ENCODE data around the gene TMEM143.

DNA sequence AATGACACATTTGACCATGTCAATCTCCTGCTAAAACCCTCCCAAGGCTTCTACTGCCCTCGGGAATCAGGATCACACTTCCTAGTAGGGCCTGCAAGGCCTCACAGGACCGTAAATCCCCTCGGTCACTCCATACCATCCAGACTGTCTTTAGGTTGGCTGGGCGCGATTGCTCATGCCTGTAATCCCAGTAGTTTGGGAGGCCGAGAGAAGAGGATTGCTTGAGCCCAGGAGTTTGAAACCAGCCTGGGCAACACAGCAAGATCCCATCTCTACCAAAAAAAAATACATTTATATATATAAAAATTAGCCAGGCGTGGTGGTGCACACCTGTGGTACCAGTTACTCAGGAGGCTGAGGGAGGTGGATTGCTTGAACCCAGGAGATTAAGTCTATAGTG lies 15.0 kb downstream of the TMEM143 start:
- TF ChIP-seq, protein P1, sequence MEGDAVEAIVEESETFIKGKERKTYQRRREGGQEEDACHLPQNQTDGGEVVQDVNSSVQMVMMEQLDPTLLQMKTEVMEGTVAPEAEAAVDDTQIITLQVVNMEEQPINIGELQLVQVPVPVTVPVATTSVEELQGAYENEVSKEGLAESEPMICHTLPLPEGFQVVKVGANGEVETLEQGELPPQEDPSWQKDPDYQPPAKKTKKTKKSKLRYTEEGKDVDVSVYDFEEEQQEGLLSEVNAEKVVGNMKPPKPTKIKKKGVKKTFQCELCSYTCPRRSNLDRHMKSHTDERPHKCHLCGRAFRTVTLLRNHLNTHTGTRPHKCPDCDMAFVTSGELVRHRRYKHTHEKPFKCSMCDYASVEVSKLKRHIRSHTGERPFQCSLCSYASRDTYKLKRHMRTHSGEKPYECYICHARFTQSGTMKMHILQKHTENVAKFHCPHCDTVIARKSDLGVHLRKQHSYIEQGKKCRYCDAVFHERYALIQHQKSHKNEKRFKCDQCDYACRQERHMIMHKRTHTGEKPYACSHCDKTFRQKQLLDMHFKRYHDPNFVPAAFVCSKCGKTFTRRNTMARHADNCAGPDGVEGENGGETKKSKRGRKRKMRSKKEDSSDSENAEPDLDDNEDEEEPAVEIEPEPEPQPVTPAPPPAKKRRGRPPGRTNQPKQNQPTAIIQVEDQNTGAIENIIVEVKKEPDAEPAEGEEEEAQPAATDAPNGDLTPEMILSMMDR (IDR thresholded peaks at IDR 0.05) = no peak
- TF ChIP-seq POLR2A (IDR thresholded peaks at IDR 0.05) = no peak
